Fibroblast of the conjunctiva (primary cell): Measurements from ENCODE around the gene FOXN3.
"Not testable (repeated sequence)": the region's sequence is repeated elsewhere in the genome, so short reads cannot be mapped to it uniquely, and the experiment has no call there.

ENCODE experiments used
- DNase-seq: peaks from one replicate; pipeline ENCODE4 v3.0.0-alpha.2; 2010; ENCODE audit warnings: low read depth

The FOXN3 gene

GRCh38 chr14:89129570-89129969, 287.5 kb downstream of the FOXN3 start:
- no peak for DNase-seq

- no peak for DNase-seq
These were observed 288.6 kb downstream of the FOXN3 start for GRCh38 chr14:89128311-89129026.

GRCh38 chr14:89126461-89126860, 290.6 kb downstream of the FOXN3 start:
- no peak for DNase-seq

- no peak for DNase-seq
These were observed 291.8 kb downstream of the FOXN3 start for GRCh38 chr14:89125216-89125615.

- DNase-seq, result no peak
These were observed 293.2 kb downstream of the FOXN3 start for GRCh38 chr14:89123851-89124250.

- DNase-seq, result no peak
These were observed 293.8 kb downstream of the FOXN3 start for GRCh38 chr14:89123215-89123614.

- no peak for DNase-seq
These were observed 294.9 kb downstream of the FOXN3 start for GRCh38 chr14:89121968-89122620.

GRCh38 chr14:89117012-89117411, 300.0 kb downstream of the FOXN3 start:
- DNase-seq, result no peak

- DNase-seq, result no peak
These were observed 302.9 kb downstream of the FOXN3 start for GRCh38 chr14:89114109-89114508.

- no peak for DNase-seq
These were observed 304.3 kb downstream of the FOXN3 start for GRCh38 chr14:89112720-89113119.

- not testable (repeated sequence) for DNase-seq
These were observed 305.1 kb downstream of the FOXN3 start for GRCh38 chr14:89111766-89112543.

GRCh38 chr14:89111232-89111631, 305.8 kb downstream of the FOXN3 start:
- DNase-seq, result not testable (repeated sequence)

- no peak for DNase-seq
These were observed 306.9 kb downstream of the FOXN3 start for GRCh38 chr14:89110110-89110509.

GRCh38 chr14:89108608-89109007, 308.4 kb downstream of the FOXN3 start:
- DNase-seq, result no peak

- DNase-seq, result no peak
These were observed 309.4 kb downstream of the FOXN3 start for GRCh38 chr14:89107626-89108025.
